Measurements from ENCODE around the gene CD209. TPM values are rescaled to one million over a fixed set of nuclear protein-coding genes. Genes with fewer than 3 reads are reported as not detected.
A peak's percentile ranks its signal among the peaks of the same experiment; 100 is the strongest.

The CD209 gene
- total RNA-seq, 1 donor from 2014 or later = 0.11 TPM

DNA sequence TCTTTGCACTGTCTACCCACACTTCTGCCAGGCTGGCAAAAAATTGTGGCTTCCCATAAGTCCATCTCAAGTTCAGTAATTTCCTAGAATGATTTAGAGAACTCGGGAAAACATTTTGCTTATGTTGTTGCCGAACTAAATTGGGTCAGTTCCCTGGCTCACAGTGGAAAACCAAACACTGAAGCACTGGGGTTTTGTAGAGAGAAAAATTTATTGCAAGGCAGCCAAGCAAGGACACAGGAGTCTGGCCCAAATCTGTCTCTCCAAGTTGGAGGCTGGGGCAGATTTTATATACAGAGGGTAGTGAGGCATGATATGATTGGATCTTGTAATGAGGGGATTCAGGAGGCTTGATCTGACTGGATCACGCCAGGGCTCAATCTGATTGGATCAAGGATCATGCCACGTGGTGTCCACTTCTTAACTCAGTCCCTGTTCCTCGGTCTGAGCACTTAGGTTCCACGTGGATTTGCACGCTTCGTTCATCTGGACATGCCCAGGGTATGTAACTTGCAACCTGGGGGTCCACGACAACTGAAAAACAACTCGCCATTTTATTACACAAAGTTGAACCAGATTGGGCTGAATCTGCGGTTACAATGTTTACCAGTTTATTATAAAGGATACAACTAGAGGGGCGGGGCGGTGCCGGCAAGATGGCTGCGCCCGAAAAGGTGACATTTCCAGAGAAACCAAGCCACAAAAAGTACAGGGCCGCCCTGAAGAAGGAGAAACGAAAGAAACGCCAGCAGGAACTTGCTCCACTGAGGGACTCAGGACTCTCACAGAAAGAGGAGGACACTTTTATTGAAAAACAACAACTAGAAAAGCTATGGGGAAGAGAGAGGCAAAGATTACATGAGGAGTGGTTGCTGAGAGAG is 7.3 kb downstream of the CD209 start:
- intact Hi-C loops (cut with micrococcal nuclease) = no loop called here
- peaks cover 36% of the 10 kb centered on the region for H3K4me1 Mint-ChIP-seq
- TF ChIP-seq, protein P1, sequence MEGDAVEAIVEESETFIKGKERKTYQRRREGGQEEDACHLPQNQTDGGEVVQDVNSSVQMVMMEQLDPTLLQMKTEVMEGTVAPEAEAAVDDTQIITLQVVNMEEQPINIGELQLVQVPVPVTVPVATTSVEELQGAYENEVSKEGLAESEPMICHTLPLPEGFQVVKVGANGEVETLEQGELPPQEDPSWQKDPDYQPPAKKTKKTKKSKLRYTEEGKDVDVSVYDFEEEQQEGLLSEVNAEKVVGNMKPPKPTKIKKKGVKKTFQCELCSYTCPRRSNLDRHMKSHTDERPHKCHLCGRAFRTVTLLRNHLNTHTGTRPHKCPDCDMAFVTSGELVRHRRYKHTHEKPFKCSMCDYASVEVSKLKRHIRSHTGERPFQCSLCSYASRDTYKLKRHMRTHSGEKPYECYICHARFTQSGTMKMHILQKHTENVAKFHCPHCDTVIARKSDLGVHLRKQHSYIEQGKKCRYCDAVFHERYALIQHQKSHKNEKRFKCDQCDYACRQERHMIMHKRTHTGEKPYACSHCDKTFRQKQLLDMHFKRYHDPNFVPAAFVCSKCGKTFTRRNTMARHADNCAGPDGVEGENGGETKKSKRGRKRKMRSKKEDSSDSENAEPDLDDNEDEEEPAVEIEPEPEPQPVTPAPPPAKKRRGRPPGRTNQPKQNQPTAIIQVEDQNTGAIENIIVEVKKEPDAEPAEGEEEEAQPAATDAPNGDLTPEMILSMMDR (IDR thresholded peaks at IDR 0.05) = no peak

DNA sequence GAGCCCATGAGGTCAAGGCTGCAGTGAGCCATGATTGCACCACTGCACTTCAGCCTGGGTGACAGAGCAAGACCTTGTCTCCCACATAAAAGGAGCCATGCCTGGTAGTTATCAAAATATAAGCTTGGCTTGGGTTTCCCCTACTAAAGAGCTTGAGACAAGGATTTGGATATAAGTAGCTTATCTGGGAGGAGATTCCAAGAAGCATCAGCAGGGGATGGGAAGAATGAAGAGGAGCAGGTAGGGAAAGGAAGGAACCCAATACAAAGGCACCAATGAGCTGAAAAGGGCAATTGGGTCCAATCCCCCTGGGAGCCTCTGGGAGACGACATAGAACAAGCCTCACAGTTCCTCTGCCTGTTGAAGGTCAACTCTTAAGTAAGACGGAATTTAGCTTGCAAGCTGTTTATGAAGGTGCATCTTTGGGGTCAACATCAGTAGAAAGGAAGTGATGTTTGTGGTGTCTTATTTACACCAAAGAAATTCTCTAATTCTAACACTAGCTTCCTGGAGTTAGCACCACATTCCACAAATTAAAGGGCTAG is 8.1 kb downstream of the CD209 start:
- ChIA-PET CTCF (interaction anchor here (1.4 kb wide), 1 partner anchor 58 kb away, joined by 7 read pairs; the partner anchor contains the start of gene TRAPPC5), POLR2A (interaction anchor here (0.7 to 1.9 kb wide), 2 partner anchors 12 to 37 kb away, joined by 3 to 4 read pairs; partner anchors contain the start of gene FCER2)
- ATAC-seq (ENCODE audit: low read depth) (no peak), DNase-seq (no peak)
- Mint-ChIP-seq H3K4me1 (peaks cover 30% of the 10 kb centered on the region), H3K9me3 (no peaks in the 10 kb centered on the region), H3K36me3 (ENCODE audit: low read depth) (no peaks in the 10 kb centered on the region), H3K27me3 (peaks cover 12% of the 10 kb centered on the region), H3K27ac (no peak overlapping the region), H3K4me3 (no peak overlapping the region)
- intact Hi-C loops (cut with micrococcal nuclease) = no loop called here
- TF ChIP-seq, protein P1 (IDR thresholded peaks at IDR 0.05) = no peak

More for the DNA sequence above, 7.3 kb downstream of the CD209 start:
- CTCF ChIA-PET = interaction anchor here (1.4 kb wide), 1 partner anchor 59 kb away, joined by 7 read pairs; the partner anchor contains the start of gene TRAPPC5
- POLR2A ChIA-PET = interaction anchor here (0.7 to 1.9 kb wide), 4 partner anchors 11 to 38 kb away, joined by 3 to 6 read pairs (median 4); partner anchors contain the start of gene FCER2
- ATAC-seq (ENCODE audit: low read depth) (no peak), DNase-seq (peak; percentile 7)
- Mint-ChIP-seq H3K27ac (no peak overlapping the region), H3K9me3 (no peaks in the 10 kb centered on the region), H3K27me3 (peaks cover 12% of the 10 kb centered on the region), H3K36me3 (ENCODE audit: low read depth) (no peaks in the 10 kb centered on the region), H3K4me3 (no peak overlapping the region)

DNA sequence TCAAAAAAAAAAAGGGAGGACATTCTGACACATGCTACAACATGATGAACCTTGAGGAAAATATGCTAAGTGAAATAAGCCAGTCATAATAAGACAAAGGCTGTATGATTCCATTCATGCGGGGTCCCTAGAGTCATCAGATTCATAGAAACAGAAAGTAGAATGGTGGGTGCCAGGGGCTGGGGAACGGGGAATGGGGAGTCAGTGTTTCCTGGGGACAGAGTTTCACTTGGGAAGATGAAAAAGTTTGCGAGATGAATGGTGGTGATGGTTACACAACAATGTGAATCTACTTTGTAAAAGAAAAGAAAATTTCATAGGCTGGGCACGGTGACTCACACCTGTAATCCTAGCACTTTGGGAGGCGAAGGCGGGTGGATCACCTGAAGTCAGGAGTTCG is 9.3 kb downstream of the CD209 start:
- intact Hi-C loops (cut with micrococcal nuclease) = no loop called here
- Mint-ChIP-seq H3K9me3 (no peaks in the 10 kb centered on the region), H3K27ac (no peak overlapping the region), H3K36me3 (ENCODE audit: low read depth) (no peaks in the 10 kb centered on the region), H3K4me3 (no peak overlapping the region), H3K27me3 (peaks cover 12% of the 10 kb centered on the region), H3K4me1 (peaks cover 20% of the 10 kb centered on the region)
- ChIA-PET POLR2A (interaction anchor here (0.7 to 1.9 kb wide), 2 partner anchors 13 to 129 kb away, joined by 4 read pairs; no protein-coding TSS in a partner anchor), CTCF (interaction anchor here (1.1 kb wide), 1 partner anchor 57 kb away, joined by 3 read pairs; the partner anchor contains the start of gene TRAPPC5)
- TF ChIP-seq, protein P1 (IDR thresholded peaks at IDR 0.05) = no peak
- ATAC-seq (ENCODE audit: low read depth) = no peak
- no peak for DNase-seq

DNA sequence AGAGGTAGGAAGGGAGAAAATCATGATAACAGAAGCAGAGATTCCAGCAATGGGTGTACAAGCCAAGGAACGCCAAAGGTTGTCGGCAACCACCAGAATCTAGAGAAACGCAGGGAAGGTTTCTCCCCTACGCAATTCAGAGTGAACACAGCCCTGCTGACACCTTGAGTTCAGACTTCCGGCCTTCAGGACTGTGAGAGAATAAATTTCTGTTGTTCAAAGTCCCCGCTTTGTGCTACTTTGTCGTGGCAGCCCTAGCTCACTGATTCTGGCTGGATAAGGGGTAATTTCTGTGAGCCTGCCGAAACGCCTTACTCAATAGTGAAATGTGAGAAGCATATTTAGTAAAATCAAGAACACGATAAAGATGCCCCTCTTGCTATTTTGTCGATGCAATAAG is 10.1 kb downstream of the CD209 start:
- Mint-ChIP-seq H3K9me3 (no peaks in the 10 kb centered on the region), H3K4me3 (no peak overlapping the region), H3K27ac (no peak overlapping the region), H3K4me1 (peaks cover 13% of the 10 kb centered on the region), H3K36me3 (ENCODE audit: low read depth) (no peaks in the 10 kb centered on the region), H3K27me3 (peaks cover 12% of the 10 kb centered on the region)
- ChIA-PET CTCF (interaction anchor here (1.1 kb wide), 1 partner anchor 56 kb away, joined by 3 read pairs; the partner anchor contains the start of gene TRAPPC5), POLR2A (interaction anchor here (0.7 kb wide), 3 partner anchors 40 to 130 kb away, joined by 3 to 13 read pairs (median 4); no protein-coding TSS in a partner anchor)
- TF ChIP-seq, protein P1 (IDR thresholded peaks at IDR 0.05) = no peak
- DNase-seq = no peak
- intact Hi-C loops (cut with micrococcal nuclease) = no loop called here
- ATAC-seq (ENCODE audit: low read depth) = no peak

DNA sequence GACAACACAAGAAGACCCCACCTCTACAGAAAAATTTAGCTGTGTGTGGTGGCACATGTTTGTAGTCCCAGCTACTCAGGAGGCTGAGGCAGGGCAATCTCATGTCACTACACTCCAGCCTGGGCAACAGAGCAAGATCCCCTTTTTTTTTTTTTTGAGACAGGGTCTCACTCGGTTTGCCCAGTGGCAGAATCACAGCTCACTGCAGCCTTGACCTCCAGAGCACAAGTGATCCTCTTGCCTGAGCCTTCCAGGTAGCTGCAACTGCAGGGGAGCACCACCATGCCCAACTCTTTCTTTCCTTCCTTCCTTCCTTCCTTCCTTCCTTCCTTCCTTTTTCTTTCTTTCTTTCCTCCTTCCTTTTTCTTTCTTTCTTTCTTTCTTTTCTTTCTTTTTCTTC is 11.2 kb downstream of the CD209 start:
- no peak overlapping the region for H3K4me3 Mint-ChIP-seq
- H3K27ac Mint-ChIP-seq = no peak overlapping the region
- peaks cover 12% of the 10 kb centered on the region for H3K27me3 Mint-ChIP-seq
- ATAC-seq (ENCODE audit: low read depth) (no peak), DNase-seq (no peak)
- TF ChIP-seq, protein P1 (IDR thresholded peaks at IDR 0.05) = no peak
- POLR2A ChIA-PET = no interaction called here
- H3K9me3 Mint-ChIP-seq = no peaks in the 10 kb centered on the region
- CTCF ChIA-PET = no interaction called here
- no peaks in the 10 kb centered on the region for H3K36me3 Mint-ChIP-seq (ENCODE audit: low read depth)
- intact Hi-C loops (cut with micrococcal nuclease) = no loop called here
- peaks cover 11% of the 10 kb centered on the region for H3K4me1 Mint-ChIP-seq
